Measurements from ENCODE around the gene RAC3. TPM values are rescaled to one million over a fixed set of nuclear protein-coding genes. Genes with fewer than 3 reads are reported as not detected.

RAC3 gene
- total RNA-seq, 1 experiment from 2014 or later, result 84.8 TPM

GRCh38 chr17:82055023-82055964 is 23.8 kb downstream of the RAC3 start:
- no peak overlapping the region for H3K56ac ChIP-seq (ENCODE audit: insufficient read length, low read depth, low read length)
- WGBS (ENCODE audit: extremely low coverage, insufficient read length, low lambda C conversion rate), result no CpG with 5 or more reads among the region's 26 CpGs

More at GRCh38 chr17:82055023-82055964, 23.8 kb downstream of the RAC3 start:
- Histone ChIP-seq H3K4ac (ENCODE audit: low read depth, low read length) (no peak overlapping the region), H3K18ac (ENCODE audit: insufficient read length, low read depth, low read length) (no peak overlapping the region), H3K14ac (ENCODE audit: insufficient read depth, low read length) (no peak overlapping the region; the same call in 1 of the 2 replicates), H2AFZ (ENCODE audit: low read length) (no peak overlapping the region), H3K9me3 (ENCODE audit: control insufficient read depth, low read depth, low read length) (no peaks in the 10 kb centered on the region), H3K79me2 (ENCODE audit: insufficient read depth, low read length) (no peaks in the 10 kb centered on the region), H3K23me2 (ENCODE audit: insufficient read length, low read depth, low read length, poor library complexity, severe bottlenecking) (no peaks in the 10 kb centered on the region), H4K91ac (ENCODE audit: insufficient read length, low read depth, low read length) (no peak overlapping the region), H3K23ac (ENCODE audit: insufficient read length, low read depth, low read length) (no peak overlapping the region), H2AK5ac (ENCODE audit: insufficient read length, low read length) (no peak overlapping the region), H4K5ac (ENCODE audit: insufficient read length, low read depth, low read length) (no peak overlapping the region), H2BK120ac (ENCODE audit: low read depth, low read length, poor library complexity, severe bottlenecking) (no peak overlapping the region), H3K79me1 (ENCODE audit: insufficient read depth, low read depth, low read length, poor library complexity, severe bottlenecking) (peaks cover 2% of the 10 kb centered on the region), H4K8ac (replicated peaks; ENCODE audit: insufficient read length, low read depth, low read length) (no peak overlapping the region), H3K27ac (ENCODE audit: insufficient read length, low read depth, low read length) (no peak overlapping the region), H3K9ac (ENCODE audit: extremely low read depth, insufficient read length, low read length) (no peak overlapping the region), H2BK5ac (ENCODE audit: insufficient read length, low read length) (no peak overlapping the region), H4K20me1 (ENCODE audit: control insufficient read depth, insufficient read depth, insufficient read length) (peaks cover 3% of the 10 kb centered on the region), H2BK12ac (ENCODE audit: insufficient read length, low read depth, low read length) (no peak overlapping the region), H2BK15ac (ENCODE audit: low read depth, low read length) (no peak overlapping the region), H3T11ph (ENCODE audit: low read length) (no peak overlapping the region), H3K4me1 (ENCODE audit: insufficient read depth, low read length) (no peaks in the 10 kb centered on the region), H3K27me3 (ENCODE audit: insufficient read depth, low read length) (no peaks in the 10 kb centered on the region), H3K4me2 (ENCODE audit: insufficient read depth, insufficient read length, low read length) (no peak overlapping the region), H2BK20ac (ENCODE audit: low read depth, low read length, poor library complexity, severe bottlenecking) (no peak overlapping the region)
- Mint-ChIP-seq H3K9me3 (no peaks in the 10 kb centered on the region), H3K4me3 (peak overlapping the region in 1 of 2 experiments; percentile 38; a peak in 1 of 5 replicates), H3K4me1 (peaks cover 0 to 13% of the 10 kb centered on the region in 2 experiments; a peak in 2 of 4 replicates), H3K27me3 (ENCODE audit: low read depth) (no peaks in the 10 kb centered on the region; the same call in 1 of the 2 replicates), H3K27ac (no peak overlapping the region), H3K36me3 (ENCODE audit: insufficient read depth in 1 of 3, low read depth in 3 of 3) (peaks cover 6 to 43% (median 37%) of the 10 kb centered on the region in 3 experiments)
- no peak for DNase-seq
- TF ChIP-seq, protein P1, sequence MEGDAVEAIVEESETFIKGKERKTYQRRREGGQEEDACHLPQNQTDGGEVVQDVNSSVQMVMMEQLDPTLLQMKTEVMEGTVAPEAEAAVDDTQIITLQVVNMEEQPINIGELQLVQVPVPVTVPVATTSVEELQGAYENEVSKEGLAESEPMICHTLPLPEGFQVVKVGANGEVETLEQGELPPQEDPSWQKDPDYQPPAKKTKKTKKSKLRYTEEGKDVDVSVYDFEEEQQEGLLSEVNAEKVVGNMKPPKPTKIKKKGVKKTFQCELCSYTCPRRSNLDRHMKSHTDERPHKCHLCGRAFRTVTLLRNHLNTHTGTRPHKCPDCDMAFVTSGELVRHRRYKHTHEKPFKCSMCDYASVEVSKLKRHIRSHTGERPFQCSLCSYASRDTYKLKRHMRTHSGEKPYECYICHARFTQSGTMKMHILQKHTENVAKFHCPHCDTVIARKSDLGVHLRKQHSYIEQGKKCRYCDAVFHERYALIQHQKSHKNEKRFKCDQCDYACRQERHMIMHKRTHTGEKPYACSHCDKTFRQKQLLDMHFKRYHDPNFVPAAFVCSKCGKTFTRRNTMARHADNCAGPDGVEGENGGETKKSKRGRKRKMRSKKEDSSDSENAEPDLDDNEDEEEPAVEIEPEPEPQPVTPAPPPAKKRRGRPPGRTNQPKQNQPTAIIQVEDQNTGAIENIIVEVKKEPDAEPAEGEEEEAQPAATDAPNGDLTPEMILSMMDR (conservative IDR thresholded peaks at IDR 0.05), result no peak

Data from H9 (cell line).